Fibroblast of peridontal ligament (primary cell): ENCODE measurements around the gene FEM1B.

Source experiments
- DNase-seq: peaks from one replicate; pipeline ENCODE4 v3.0.0-alpha.2; 2010; ENCODE audit errors: extremely low read depth

FEM1B gene

DNA sequence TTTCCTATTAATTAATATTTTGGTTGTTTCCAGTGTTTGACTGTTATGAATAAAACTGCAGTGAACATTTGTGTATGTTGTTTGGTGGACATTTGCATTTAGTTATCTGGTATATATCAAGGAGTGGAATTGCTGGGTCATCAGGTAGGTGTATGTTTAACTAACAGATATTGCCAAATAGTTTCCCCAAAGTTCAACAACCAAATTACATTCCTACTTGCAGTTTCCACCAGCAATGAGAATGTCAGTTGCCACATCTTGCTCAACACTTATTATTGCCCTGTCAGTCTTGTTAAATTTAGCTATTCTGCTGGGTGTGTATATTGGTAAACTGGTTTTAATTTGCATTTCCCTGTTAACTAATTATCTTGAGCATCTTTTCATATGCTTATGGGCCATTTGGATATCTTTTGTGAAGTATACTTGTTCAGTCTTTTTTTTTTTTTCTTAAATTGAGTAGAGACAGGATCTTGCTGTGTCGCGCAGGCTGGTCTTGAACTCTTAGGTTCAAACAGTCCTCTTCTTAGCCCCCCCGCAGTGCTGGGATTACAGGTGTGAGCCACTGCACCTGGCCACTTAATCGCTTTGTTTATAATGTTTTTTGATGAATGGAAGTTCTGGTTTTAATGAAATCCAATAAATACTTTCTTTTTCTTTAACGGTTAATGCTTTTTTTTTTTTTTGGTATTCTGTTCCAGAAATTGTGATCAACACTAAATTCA lies 7.9 kb downstream of the FEM1B start:
- no peak for DNase-seq

DNA sequence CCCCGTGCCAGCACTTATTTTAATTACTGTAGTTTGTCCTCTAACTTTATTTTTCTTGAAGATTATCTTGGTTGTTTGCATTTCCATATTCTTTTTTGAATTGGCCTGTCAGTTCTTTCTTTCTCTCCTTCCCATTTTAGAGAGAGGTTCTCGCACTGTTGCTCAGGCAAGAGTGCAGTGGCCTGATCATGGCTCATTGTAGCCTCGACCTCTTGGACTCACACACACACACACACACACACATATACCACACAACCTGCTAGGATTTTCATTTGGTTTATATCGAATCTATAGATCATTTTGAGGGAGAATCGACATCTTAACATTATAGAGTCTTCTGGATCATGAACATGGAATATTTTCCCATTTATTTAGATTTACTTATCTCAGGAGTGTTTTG lies 8.7 kb downstream of the FEM1B start:
- no peak for DNase-seq

DNA sequence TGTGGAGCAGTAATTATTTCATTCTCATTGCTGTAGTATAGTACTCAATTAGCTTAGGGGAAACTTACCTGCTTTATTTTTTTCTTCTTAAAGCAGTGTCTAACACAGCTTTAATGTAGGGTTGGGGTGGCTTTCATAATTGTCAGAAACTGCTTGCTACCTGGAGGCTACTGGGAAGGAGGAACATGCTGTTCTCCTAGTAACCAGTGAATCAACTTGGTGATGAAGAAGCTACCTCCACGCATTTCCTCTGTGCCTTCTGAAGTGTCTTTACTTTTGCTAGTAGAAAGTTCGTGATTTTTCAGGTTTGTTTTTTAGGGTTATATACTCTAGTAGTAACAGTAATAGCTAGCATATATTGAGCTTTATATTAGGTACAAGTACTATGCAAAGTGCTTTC lies 11.5 kb downstream of the FEM1B start:
- DNase-seq = no peak

DNA sequence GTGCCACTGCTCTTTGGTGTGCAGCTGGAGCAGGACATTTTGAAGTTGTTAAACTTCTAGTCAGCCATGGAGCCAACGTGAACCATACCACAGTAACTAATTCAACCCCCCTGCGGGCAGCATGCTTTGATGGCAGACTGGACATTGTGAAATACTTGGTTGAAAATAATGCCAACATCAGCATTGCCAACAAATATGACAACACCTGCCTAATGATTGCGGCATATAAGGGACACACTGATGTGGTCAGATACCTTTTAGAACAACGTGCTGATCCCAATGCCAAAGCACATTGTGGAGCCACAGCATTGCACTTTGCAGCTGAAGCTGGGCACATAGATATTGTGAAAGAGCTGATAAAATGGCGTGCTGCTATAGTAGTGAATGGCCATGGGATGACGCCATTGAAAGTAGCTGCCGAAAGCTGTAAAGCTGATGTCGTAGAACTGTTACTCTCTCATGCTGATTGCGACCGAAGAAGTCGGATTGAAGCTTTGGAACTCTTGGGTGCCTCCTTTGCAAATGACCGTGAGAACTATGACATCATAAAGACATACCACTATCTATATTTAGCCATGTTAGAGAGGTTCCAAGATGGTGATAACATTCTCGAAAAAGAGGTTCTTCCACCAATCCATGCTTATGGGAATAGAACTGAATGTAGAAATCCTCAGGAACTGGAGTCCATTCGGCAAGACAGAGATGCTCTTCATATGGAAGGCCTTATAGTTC lies 12.2 kb downstream of the FEM1B start:
- no peak for DNase-seq

DNA sequence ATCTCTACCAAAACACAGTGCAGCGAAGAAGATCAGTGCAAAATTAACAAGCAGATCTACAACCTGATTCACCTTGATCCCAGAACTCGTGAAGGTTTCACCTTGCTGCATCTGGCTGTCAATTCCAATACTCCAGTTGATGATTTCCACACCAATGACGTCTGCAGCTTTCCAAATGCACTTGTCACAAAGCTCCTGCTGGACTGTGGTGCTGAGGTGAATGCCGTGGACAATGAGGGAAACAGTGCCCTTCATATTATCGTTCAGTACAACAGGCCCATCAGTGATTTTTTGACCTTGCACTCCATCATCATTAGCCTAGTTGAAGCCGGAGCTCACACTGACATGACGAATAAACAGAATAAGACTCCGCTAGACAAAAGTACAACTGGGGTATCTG lies 13.2 kb downstream of the FEM1B start:
- no peak for DNase-seq

DNA sequence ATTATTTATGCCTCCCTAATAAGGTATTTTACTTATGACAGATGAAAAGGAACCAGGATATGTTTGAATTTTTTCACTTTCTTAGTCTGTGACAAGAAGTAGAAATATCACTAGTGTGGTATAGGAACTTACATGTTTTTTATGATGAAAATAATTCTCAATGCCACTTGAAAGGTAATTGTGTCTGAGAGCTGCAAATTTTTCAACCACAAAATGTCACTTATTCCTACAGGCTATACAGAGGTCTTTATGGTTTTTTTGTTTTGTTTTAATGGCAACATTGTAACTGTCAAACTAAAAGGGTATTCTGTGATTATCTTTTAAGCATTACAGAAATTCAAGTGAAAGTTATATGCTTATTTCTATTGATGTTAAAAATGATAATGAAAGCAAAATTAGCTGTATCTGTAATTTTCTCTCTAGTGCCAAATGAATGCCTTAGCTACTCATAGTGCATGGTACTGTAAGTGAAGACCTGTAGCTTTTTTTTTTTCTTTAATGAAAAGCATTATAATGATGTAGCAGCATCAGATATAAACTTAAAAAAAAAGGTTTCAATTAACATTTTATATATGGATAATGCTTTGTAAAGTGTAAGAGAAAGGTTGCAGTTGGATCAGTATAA lies 14.7 kb downstream of the FEM1B start:
- no peak for DNase-seq

DNA sequence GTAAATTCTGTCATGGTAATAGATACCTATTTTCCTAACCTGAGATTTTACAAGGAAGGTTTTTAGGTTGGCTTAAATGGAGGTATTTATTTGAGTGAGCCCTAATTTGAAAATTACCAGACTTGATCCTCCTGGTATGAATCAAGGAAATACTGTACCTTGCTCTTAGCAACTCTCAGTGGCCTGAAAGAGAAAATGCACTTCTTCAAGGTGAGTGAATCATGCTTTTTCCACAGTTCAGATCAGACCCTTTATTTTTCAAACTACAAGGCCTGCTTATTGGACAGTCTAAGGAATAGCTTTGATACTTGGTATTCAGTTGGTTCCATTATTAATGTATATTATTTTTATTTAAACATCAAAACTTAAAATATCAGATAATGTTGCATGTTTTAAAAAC lies 15.4 kb downstream of the FEM1B start:
- no peak for DNase-seq

DNA sequence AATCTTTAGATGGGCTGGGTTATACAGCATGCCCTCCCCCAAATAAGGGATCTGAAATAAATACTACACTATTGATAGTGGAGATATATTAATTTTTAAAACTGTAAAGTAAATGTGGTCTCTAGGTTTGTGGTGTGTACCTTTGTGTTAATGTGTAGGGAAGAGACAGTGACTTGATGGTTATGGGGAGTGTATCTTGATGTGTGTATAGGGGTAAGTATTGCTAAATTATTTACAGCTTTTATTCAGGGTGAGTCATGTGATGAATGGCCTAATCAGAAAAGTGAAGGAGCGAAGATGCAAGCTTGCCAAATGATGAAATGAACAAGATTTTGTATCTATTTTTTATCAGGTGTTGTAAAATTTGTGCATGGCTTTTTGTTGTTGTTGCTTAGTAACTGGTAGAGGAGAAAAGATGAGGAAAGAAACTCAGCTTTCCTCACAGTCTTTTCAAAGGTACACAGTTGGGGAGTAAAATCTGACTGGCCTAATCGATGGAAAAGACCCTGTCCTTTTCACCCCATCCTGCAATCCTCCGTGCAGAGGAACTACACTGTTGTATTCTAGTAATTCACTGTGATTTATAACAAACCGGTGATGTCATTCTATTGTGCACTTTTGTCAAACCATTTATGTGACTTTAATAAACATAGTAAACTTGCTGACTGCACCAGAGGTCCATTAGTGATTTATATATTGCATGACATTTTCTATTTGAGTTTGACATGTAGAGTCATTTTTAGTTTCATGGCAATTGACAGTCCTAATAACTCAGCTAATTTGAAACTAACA lies 17.7 kb downstream of the FEM1B start:
- no peak for DNase-seq

DNA sequence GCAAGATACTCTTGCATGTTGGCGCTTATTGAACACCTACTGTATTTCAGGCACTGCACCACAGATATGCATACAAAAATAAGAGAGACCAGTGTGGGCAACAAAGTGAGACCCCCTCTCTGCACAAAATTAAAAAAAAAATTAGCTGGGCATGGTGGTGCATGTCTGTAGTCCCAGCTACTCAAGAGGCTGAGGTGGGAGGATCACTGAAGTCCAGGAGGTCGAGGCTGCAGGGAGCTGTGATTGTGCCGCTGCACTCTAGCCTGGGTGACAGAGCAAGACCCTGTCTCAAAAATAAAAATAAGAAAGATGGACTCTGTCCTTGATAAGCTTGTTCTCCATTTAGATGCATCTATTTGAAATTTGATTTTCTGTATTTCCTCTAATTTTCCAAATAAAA lies 20.8 kb downstream of the FEM1B start:
- DNase-seq = no peak

DNA sequence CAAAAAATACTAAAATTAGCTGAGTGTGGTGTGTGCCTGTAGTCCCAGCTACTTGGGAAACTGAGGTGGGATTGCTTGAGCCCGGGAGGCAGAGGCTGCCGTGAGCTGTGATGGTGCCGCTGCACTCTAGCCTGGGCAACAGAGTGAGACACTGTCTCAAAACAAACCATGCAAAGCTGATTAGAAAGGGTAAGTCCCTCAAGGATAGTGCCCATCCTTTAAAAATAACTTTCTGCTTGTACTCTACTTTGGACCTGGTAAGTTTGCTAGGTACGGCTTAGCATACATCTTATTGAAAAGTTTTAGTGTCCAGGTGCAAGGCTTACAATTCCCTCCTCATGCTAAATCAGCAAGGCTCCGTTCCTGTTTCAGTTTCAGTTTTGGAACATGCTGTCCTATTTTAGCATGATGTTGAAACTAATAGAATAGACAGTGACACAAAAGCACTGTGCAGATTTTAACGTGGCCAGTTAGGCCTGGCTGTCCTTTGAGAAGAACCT lies 21.4 kb downstream of the FEM1B start:
- DNase-seq = peak; percentile 68

DNA sequence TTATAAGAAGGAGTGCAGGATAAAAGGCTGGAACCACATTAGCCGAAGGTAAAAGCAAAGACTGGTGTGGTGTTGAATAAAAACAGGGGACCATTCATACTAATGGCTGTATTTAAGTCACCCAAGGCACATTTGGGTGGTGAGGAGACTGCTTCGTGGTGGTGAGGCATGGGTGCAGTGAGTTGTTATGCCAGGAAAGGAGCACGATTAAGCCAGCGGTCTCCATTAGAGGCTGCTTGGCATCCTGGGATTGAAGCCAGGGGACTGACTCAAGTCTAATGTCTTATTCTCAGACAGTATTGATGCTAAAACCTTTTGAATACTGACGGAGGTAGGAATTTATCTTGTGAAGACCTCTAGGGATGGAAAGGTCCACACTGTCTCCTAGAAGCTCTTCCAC lies 21.9 kb downstream of the FEM1B start:
- DNase-seq = peak; percentile 47

DNA sequence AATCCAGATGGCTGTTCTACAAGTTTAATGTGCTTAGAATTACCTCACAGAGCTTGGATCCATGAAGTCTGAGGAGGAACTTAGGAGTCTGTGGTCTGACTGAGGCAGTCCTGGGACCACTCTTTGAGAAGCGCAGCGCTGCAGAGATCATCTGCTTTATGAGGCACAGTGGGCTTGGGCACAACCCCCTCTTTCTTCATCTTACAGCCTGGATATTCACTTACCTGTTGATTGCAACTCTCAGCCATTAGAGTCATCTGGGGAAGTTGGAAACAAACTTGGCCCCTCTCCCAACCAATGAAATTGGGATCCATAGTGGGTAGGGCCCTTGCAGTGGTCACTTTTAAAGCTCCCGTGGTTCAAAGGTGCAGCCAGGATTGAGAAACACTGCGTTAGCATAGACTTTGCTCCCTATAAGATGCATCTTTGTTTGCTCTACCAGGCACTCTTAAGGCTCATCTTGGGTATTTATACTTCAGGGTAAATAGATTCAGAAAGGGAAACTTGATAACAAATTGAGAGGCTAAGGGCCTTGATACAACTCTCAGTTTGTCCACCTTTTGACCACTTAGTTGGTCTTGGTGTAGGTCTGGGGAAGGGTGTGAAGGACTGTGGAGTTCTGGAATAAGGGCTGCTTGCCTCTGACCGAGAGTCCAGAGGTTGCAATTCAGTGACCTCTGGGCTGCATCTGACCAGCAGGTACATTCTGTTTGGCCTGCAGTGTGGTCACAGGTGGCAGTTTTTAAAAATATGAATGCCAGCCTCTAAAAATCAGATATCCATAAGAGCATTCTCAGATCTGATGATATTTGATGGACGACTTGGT lies 22.8 kb downstream of the FEM1B start:
- DNase-seq = no peak

DNA sequence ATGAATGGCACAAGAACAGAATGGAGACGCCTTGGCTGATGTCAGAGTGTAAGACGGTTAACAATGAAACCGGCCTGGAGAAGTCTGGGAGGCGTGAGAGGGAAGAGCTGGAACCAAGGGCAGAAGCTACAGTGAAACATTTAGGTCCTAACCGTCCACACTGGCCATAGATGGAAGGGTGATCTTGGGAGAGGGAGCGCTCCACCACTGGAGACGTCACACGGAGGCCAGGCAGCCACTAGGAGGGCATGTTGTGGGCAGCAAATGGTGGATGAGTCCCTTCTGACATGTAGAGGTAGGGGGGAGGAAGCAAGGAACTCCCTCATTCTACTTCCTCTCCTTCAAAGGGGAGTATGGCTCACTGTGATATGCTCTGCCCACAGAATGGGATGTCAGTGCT lies 23.8 kb downstream of the FEM1B start:
- DNase-seq = no peak

DNA sequence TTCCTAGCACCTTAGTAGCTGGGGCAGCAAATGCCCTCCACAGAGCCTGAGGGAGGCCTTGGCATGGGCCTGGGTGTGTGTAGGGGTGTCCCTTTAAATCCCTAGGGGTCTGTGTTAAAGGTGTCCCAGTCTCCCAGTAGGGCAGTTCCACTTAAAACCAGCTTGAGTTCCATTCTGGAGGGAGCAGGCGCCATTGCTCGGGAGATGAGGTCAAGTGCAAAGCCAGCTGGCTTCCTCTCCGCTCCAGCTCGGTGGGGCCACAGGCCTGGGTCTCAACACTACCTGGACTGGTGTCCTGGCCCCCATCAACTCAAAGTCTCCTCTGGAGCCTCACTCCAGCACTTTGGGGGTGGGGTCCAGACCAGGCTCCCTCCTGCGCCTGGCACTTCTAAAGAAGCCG lies 25.2 kb downstream of the FEM1B start:
- DNase-seq = no peak

DNA sequence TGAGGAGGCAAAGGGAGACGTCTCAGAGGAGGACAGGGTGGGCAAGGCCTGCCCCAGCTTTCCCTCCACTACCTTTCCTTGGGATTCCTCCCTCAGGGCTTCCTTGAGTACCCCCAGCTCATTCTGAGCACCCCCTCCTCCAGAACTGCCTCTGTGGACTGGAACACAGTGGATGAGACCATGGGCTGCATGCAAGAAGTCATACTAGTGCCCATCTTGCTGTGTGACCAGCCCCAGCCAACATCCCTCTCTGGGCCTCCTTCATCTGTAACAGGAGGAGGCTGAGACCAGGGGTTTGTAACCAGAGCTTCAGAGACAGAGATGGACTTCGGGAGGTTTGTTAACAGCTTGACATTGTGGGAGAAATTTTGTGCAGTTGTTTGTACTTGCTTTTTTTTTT lies 25.6 kb downstream of the FEM1B start:
- no peak for DNase-seq

DNA sequence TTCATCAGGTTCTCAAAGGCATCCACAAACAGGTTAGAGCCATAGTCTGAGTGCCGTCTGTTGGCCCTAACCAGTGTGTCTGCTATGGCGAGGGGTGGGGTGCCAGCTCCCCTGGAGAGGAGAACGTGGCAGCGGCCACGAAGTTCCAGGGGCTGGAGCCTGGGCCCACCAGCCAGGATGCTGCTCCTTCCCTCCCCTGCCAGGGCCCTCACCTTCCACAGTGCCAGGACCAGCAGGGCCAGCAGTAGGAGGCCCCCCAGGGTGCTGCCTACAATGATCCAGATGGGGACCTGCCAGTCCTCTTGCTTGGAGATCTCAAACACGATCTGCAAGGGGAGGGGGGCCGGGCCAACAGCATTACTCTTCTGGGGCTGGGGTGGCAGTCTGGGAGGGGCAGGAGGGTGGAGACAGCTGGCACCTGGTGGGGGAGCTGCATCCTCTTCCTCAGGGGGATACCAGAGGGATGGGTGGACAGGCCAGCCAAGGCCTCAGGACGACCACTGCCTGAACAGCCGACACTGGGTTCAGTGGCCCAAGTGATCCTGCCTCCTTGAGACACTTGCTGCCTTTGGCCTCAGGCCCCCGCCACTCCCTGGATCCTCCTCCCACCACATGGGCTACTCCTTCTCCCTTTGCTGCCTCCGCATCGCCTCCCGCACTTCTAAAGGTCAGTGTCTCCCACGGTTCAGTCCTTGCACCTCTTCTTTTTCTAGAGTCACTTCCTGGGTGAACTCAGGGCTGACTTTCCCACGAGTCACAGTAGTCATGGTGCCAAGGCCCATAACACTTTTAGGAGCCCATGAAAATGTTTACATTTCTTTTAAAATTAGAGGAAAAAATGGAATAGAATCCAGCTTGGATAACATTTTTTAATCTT lies 26.3 kb downstream of the FEM1B start:
- no peak for DNase-seq

DNA sequence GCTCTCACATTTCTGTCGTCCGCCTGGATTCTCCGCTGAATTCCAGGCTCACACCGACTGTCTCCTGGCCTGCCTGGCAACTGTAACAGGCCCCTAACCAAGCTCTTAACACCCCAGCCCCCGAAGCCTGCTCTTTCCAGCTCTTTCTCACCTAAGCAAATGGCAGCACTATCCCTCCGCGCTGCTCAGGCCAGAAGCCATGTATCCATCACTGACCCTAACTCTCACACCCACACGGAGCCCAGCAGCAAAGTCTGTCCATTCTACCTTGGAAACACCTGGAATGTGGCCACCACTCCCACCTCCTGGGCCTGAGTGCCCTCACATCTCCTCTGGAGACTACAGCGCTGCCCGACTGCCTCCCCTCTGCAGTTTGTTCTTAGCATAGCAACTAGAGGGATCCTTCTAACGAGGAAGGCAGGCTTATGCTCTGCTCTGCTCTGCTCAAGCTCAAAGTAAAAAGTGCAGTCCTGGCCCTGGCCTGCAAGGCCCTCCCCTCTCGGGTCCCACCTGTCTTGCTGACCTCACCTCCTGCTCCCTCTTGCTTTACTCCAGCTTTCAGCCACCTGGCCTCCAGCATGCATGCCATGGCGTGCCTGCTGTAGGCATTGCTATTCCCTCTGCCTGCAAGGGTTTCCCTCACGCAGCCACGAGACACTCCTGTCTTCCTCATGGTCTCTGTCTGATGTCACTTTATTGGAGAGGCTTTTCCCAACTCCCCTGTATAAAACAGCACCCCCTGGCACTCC lies 27.2 kb downstream of the FEM1B start:
- no peak for DNase-seq

DNA sequence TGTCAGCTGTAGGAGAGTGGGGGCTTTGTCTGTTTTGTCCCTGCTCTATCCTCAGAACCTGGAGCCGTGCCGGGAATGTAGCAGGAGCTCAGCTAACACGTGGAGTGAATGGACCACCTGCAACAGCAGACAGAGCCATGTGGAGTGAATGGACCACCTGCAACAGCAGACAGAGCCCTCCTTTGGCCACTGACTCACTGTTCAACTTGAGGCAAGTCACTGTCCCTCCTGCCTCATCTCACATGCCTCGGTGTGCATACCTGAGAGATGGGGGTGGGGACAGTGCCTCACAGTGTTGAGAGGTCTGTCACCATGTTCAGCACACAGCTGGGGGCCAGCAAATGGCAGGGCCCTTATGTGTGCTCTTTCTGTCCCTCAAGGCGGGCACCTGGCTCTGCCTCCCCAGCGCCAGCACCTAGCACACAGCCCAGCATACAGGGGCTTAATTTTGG lies 27.9 kb downstream of the FEM1B start:
- no peak for DNase-seq

DNA sequence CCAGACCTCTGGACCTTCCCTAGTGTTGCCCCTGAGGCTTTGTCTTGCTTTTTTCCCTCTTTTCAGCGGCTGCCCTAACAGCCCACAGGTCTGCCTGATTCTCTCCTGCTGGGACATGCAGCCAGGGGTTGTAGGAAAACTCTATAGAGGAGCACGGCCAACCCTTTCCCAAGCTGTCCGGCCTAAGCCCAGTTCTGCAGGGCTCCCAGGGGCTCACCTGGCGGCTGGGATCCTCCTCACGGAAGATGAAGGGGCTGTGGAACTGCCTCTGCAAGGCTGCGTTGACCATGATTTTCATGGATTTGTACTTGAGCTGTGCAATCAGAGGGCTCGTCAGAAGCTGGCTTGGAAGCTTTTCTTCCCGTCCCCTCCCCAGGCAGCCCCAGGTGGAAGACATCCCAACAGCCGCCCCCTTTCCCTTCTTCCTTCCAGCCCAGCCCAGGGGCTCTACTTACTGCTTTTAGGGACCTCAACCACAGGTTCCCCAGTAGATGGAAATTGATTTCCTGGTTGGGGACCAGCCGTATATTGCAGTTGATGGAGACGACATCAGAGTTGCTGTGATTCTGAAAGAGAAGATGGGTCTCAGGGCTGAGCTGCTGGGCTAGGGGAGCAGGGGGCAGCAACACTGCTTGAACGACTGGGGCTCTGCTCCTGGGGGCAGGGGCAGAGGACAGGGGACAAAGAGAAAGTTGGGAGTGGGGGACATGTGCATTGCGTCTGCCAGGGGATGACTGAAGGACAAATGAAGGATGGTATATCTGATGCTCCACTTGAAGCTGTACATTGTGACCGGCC lies 29.8 kb downstream of the FEM1B start:
- no peak for DNase-seq
